HG03039 (cell line): Measurements from ENCODE around the gene SLC38A2.

Source experiments
- ATAC-seq: cut with Tn5 transposase; IDR thresholded peaks from one replicate; pipeline ENCODE4 v1.9.1; 2021; ENCODE audit warnings: mild to moderate bottlenecking, moderate library complexity; ENCODE audit not compliant: unreplicated experiment

SLC38A2 gene

GRCh38 chr12:46395388-46395787, 22.8 kb upstream of the SLC38A2 start:
- ATAC-seq, result no peak

GRCh38 chr12:46391630-46392029, 19.1 kb upstream of the SLC38A2 start:
- no peak for ATAC-seq

- no peak for ATAC-seq
Measured at GRCh38 chr12:46390881-46391280, 18.3 kb upstream of the SLC38A2 start.

GRCh38 chr12:46390304-46390703, 17.7 kb upstream of the SLC38A2 start:
- no peak for ATAC-seq

- no peak for ATAC-seq
Measured at GRCh38 chr12:46389031-46389616, 16.6 kb upstream of the SLC38A2 start.

- peak; percentile 46 for ATAC-seq
Measured at GRCh38 chr12:46388427-46389021, 16.0 kb upstream of the SLC38A2 start.

- no peak for ATAC-seq
Measured at GRCh38 chr12:46387670-46388069, 15.1 kb upstream of the SLC38A2 start.

- ATAC-seq, result peak; percentile 18
Measured at GRCh38 chr12:46386877-46387629, 14.5 kb upstream of the SLC38A2 start.

- ATAC-seq, result no peak
Measured at GRCh38 chr12:46386360-46386867, 13.8 kb upstream of the SLC38A2 start.

GRCh38 chr12:46385438-46385837, 12.9 kb upstream of the SLC38A2 start:
- ATAC-seq, result no peak

GRCh38 chr12:46384451-46385309, 12.1 kb upstream of the SLC38A2 start:
- ATAC-seq, result no peak

GRCh38 chr12:46383654-46384450, 11.3 kb upstream of the SLC38A2 start:
- ATAC-seq, result peak; percentile 39

GRCh38 chr12:46382964-46383653, 10.5 kb upstream of the SLC38A2 start:
- ATAC-seq, result peak; percentile 68

- ATAC-seq, result no peak
Measured at GRCh38 chr12:46382408-46382963, 9.9 kb upstream of the SLC38A2 start.

- ATAC-seq, result no peak
Measured at GRCh38 chr12:46380881-46381280, 8.3 kb upstream of the SLC38A2 start.

- ATAC-seq, result no peak
Measured at GRCh38 chr12:46380022-46380796, 7.6 kb upstream of the SLC38A2 start.

- ATAC-seq, result no peak
Measured at GRCh38 chr12:46379352-46379751, 6.8 kb upstream of the SLC38A2 start.

- ATAC-seq, result no peak
Measured at GRCh38 chr12:46378530-46378929, 6.0 kb upstream of the SLC38A2 start.

- no peak for ATAC-seq
Measured at GRCh38 chr12:46377678-46378077, 5.1 kb upstream of the SLC38A2 start.
